Activated CD4-positive, alpha-beta T cell treated with anti-CD3 and anti-CD28 coated beads, Interleukin-2, amount 50 U/mL, for 16 hours (primary cell): Measurements from ENCODE around the gene CCBE1.

Experiments used
- DNase-seq: peaks from one replicate; pipeline ENCODE4 v3.0.0-alpha.2; 2020

The CCBE1 gene

DNA sequence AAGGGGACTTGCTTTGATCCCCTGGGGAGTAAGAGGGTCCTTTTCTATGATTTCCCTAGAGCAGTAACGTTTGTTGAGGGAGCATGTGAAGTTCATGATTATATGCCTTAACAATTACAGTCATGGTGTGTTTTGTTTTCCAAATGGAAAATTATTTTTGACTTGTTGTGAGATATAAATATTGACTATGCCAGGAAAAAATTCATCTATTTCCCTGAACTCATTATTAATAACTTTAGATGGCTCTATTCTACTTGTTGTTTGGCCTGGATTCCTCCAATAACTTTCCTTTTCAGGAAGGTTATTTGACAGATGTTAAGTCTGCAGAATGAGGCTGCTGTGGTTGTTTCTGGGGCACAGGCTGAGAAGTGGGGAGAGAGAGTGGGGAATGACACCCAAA, 266.1 kb downstream of the CCBE1 start:
- no peak for DNase-seq

DNA sequence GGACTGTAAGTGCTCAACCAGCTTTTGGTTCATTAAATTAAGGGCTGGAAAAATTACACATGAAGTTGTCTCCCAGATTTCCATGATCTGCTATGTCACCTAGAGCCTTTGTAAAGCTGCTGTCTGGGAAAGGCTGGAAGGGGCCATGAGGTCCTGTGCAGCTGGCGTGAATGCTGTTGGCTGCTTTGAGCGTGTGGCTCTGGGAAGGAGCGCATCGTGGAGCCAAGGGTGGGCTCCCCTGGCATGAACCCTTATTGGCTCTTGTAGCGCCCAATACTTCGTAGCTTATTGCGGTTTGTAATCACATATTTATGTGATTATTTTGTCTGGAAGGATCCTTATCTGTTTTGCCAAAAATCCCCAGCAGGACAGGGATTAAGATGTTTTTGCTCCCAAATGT, 267.6 kb downstream of the CCBE1 start:
- DNase-seq = no peak

DNA sequence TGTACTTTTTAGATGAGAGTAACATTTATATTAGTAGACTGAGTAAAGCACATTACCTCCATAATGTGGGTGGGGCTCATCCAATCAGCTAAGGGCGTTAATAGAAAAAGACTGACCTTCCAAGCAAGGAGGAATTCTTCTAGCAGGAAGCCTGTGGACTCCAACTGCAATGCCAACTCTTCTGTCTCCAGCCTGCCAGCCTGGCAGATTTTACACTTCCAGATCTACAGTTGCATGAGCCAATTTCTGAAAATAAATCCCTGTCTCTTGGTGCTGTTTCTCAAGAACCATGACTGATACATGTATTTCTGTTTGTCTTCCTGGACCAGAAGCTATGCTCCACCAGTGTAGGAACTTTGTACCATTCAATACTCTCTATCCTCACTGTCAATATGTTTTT, 269.2 kb downstream of the CCBE1 start:
- no peak for DNase-seq

DNA sequence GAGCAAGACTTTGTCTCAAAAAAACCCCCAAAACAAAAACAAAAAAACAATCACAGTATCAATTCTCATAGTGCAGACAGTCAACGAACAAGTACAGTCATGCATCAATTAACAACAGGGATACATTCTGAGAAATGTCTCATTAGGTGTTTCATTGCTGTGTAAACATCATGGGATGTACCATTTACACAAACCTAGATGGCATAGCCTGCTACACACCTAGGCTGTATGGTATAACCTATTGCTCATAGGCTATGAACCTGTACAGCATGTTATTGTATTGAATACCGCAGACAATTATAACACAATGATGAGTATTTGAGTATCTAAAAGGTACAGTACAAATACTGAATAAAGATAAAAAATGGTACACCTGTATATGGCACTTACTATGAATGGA, 270.4 kb downstream of the CCBE1 start:
- DNase-seq = no peak

DNA sequence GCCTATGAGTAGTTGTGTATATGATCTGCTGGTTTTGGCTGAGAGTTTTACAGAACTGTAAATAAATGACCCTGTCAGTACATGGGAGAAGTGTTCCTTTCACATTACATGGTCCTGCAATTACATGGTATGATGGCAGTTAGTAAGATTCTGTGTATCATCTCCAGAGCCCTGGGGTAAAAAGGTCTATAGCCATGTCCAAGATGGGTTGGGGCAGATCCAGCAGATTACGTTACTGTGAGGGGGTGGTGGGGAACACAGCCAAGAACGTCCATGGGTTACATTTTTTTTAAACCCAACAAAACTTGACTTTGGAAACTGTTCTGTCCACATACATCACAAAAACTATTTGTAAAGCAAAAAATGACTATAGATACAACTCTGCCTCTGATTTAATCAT, 274.0 kb downstream of the CCBE1 start:
- DNase-seq = no peak

DNA sequence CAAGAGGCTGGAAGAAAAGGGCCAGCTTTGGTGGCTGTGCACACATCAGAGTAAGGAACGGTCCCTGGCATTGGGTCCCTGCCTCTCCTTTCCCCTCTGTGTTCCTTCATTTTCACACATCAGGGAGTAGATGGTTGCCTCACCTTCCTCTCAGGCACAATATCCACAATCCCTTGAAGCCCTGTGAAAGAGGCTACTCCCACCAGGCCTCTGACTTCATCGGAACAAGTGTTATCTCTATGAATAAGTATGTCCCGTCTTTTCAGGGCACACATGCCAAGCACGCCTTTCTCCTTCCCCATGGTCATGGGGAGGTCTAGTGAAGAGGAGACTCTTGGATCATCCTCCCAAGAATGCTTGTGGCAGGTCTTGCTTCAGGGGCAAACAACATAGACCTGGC, 277.0 kb downstream of the CCBE1 start:
- DNase-seq = no peak

DNA sequence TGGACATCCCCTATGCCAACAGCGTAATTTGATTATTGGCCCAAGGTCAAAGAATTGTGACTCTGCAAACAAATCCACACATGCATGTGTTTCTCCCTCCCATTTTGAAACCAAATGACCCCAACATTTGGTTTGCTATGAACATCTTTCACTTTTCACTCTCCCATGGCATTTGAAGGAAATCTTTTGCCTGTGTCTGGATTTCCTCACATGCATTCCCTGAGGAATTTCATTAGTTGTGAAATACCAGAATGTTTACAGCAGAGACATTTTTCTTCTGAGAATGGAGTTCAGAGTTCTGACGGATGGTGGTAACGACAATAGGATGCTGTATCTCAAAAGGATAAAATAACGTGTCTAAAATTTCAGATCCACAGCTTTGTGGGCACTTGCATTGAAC, 277.8 kb downstream of the CCBE1 start:
- DNase-seq = no peak

DNA sequence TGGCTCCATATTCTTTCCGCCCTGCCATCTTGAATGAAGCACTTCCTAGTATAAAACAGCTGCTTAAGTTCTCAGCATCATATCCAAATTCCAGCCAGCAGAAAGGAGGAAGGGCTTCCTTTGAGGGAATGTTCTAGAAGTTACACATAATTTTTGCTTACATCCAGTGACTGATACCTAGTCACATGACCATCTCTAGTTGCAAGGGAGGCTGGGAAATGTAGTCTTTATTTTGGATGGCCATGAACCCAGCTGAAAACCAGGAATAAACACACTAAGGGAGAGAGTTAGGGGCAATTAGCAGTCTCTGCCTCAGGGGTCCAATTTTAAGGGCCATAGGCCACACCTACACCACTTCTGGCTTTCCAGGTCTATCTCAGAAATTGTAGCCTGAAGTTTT, 280.4 kb downstream of the CCBE1 start:
- no peak for DNase-seq

DNA sequence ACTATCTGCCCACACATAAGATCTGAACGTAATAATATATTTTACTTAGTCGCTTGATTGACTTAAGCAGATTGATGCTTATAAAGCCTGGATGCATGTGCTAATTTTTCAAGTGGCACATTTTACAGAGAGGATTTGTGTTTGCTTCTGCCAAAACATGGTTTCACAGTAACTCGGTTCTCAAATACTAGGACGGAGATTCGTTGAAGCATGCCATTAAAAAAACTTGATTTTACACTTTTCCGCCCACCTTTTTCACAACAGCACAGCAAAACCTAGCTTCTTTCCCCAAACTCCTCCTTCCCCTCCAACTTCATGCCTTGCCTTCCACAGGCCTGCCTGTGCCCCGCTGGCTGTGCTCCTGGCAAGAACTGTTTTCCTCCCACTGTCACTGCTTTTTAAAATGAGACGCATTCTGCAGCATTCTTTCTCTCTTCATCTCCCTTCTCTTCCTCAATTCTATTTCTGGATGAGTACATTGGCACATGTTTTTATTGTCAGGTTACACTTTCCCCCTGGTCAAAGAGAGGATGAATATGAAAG, 283.0 kb downstream of the CCBE1 start:
- DNase-seq = no peak

DNA sequence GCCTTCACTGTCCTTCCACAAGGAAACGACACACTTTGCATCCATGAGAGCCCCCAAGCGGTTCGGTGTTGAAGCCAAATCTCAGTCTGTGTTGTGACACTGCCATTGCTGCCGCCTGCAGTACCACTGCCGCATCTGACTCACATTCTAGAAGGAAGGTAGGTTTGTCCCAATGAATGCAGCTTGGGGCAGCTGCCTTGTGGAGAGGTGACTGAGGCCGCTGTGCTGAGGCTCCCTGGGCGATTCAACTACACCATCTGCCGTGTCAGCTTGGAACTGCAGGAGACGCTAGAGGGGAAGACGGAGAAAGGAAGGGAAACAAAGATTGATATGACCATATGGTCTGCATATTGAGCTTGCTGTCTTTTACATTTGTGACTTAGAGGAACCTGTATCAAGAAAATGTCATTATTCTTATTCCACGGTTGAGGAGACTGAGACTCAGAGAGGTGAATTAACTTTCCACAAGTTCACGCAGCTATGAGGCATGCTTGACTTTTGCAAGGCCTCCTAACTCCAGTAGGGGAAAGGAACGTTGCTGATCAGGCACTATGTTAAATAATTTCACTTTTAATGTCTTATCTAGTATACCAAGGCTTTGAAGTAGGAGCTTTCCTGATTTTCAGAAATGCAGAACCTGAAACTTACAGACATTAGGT, 294.7 kb downstream of the CCBE1 start:
- peak; percentile 75 for DNase-seq

DNA sequence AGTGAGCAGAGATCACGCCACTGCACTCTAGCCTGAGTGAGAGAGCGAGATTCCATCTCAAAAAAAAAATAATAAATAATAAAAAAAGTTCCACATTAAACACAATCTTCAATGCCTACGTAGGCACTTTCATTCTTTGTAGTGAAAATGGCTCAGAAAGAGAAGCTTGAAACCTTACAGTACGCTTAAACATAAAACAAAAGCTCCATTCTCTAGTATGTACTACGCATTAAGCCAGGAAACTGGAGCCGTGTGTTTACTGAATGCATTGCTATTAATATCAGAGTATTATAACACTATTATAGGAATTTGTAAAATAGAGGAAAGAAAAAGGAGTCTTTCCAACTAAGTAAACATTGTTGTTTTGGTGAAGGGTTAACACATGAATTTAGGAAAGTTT, 296.8 kb downstream of the CCBE1 start:
- DNase-seq = no peak

DNA sequence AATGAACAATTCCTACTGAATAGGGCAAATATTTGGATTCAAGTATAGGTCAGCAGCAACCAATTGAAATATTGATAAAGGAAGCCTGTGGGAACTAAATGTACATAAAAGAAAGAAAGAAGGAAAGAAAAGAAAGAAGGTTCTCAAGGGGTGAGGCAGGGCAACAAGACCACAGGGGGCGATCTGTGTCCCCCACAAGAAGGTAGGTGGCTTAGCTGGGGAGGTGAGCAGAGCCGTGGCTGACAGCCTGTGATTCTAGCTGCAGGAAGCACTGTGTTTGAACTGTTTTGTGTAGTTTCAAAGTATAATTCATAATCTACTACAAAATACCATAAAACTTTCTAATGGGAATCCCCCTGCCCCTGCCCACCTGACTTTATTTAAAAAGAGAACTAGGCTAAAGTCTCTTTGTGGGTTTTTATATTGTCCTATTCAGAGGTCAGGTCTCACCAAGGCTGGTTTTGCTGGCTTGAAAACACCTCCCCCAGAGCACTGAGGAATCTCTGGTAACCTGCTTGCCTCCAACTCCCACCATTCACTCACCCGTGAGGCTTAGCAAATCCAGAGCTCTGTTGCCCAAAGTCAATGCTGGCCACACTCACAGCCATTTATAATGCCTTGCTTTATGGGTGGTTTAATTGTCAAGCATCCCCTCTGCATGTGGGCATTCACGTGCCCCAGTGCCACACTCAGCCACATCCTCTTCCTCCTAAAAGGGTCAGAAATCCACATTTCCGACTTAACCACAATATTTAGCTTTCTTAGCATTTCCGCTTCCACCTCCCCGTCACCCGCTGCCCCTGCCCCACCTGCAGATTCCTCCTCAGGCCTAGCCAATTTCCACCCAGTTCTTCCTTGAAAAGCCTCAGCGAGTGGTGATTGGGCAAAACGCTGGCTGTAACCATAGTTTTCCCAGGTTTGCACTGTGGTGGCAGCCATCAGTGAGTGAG, 301.7 kb downstream of the CCBE1 start:
- DNase-seq = no peak

DNA sequence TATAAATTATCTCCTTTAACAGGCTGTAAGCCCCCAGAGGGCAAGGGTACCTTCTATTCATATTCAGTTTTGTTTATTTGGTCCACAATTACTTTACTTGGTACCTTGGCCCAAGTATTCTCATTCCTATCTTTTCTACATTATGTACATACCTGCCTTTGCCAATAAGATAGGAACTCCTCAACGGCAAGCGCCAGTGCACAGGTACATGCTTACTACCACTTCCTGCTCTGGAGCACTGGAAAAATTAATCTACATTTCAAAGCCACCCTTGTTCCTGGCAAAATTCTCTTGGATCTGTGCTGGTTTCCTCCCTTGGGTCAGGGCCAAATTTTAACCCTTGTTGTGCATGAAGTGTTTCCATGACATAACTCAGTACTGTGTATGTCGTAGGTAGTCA, 303.8 kb downstream of the CCBE1 start:
- no peak for DNase-seq

DNA sequence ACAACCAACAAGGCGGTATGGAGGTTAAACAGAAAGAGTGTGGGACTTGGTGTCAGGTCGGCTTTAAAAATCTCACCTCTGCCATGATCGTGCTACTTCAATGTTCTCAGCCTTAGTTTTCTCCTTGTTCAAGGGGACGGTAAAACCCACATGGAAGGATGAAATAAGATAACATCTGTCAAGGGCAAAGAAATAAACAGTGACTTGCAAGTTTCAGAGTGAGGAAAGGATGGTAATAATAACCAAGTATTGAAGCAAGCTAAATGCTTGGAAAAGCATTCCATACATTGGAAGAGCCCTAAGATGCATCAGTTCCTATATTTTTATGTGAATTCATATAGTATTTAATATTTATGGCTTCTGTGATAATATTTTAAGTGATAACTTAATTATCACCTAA, 308.4 kb downstream of the CCBE1 start:
- no peak for DNase-seq

DNA sequence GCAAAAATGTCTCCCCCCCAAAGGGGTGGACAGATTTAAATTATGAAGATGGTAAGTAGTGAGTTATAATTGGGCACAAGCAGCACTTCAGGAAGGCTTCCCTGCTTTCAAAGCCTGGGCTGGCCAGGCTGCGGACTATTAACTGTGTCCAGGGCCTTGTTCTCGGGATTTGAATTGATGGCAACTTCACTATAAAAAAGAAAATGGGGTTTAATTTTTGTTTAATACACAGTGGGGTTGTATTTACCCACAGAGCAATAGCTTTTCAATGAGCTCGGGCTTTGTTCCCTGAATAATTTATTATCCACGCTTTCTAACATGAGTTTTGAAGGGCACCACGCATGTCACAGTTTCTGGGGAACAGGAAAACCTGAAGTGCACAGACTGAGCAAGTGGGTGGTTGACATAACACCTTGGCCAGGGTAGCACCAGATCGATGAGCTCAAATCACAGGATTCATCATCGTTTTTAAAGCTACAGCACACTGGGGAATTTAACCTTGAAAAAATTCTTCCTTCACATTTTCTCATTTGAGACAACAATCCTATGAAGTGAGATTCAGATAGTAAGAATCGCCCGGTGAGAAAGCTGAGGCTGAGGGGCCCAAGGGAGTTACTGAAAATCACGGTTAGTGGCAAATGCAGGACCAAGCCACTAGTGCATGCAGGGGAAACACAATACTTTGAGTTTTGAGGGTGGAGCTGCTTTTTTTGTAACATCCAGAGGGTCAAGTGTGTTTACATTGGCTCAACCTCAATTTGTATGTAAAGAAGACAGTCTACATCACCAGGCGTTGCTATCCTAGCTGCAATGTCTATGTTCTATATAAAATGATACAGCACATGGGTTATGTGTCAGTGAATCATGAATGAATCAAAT, 309.3 kb downstream of the CCBE1 start:
- no peak for DNase-seq

DNA sequence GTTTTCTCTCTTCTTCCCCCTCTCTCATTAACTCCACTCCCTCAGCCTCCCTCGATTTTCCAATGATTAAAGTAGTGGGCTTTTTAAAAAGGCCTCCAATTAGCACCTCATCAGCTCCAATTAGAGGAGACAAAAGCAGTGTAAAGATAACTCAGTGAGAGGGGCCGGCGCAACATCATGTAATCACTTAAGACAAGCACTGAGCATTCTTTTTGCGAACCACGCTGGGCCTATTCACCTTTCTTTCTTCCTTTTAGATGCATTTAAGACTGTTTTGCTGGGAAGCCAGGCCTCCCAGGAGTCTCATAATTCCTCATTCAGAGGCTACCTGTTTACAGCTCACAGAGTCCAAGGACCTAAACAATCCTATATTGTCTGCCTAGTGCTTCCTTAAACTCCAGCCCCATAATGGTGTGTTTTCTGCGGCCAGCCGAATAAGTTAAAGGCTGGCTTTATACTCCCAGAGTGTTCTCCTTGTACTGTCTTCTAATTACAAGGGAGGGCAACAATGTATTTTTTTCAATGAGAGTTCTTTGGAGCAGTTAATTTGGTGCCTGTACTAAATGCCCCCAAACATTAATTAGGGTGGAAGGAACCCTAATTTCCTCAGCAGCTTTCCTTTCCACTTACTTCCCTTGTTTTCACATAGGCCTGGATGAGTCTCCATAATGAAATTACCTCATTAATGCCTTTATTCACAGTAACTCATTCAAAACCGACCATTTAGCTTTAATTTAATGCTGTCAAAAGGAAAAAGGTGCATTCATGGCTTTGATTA, 310.1 kb downstream of the CCBE1 start:
- DNase-seq = no peak

DNA sequence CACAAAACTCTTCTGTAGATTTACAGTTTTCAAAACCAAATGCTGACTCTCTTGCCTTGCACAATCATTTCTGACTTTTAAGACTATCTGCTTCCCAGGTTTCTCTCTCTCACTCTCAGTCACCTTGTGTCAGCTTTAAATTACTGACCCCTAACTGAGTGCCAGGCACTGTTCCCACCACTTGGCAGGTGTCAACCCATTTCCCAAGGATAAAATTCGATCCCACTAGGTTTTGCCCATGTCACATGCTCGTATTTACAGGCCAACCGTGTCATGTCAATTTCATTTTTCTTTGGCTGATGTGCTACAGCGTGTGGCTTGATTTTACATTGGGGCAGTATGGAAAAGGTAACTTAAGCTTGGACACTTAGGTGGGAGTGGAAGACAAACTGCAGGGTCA, 312.0 kb downstream of the CCBE1 start:
- DNase-seq = no peak

DNA sequence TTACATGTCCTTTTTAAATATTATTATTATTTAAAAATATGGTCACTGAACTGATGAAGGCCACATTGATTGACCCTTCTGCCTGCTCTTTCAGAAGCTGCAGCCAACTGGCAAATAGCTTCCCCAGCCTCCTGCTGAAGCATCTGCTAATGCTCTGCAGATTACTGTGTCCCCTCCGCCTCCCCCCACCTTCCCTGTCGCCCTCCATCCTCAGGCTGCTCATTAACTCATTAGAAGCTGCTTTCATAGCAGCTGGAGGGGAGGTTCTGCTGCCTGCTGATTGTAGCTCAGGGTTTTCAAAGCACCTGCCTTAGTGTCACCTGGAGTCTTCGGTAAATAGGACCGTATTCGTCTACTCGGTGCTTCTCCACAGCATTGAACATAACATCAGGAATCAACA, 313.4 kb downstream of the CCBE1 start:
- DNase-seq = no peak

DNA sequence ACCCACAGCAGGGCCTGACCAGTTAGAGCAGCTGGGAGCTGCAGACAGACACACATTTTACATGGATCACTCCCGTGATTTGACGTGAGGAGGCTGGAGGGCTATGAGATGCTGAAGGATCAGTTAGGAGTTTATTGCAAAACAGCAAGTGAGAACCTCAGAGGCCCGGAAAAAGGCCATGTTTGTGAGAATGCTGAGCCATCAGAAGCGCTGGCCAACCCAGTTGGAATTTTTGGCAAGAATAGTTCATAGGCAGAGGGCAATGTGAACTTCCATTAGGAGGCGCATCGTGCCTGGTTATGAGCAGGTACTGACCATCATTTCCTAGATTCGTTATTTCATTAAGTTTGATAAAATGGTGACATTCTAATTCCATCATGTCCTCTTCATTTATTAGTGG, 314.8 kb downstream of the CCBE1 start:
- no peak for DNase-seq

DNA sequence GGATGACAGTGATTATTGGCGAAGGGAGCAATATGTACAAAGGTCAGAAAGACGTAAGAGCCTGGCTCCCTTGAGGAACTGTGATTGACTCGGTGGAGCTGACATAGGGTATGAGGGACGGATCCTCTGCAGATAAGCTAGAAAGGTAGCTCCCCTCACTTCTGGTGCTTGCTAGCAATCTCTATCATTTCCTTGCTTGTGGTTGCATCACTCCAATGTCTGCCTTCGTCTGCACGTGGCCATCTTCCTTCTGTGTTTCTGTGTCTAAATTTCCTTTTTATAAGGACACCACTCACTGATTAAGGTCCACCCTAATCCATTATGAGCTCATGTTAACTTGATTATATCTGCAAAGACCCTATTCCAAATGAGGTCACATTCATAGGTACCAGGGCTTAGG, 315.3 kb downstream of the CCBE1 start:
- DNase-seq = no peak
